Testis (tissue), 3 donors: ENCODE data around the gene CAPZB. TPM values are rescaled to one million over a fixed set of nuclear protein-coding genes. Genes with fewer than 3 reads are reported as not detected.

Experiments
- DNase-seq: peaks from one replicate; pipeline ENCODE4 v3.0.0-alpha.2; 2019
- H3K27ac ChIP-seq, 2 donors: fragments of 200-600 bp; sonication (generic); one replicate each; pipeline ENCODE4 v1.5.1; 2019
- H3K27me3 ChIP-seq: fragments of 200-600 bp; sonication (generic); one replicate; pipeline ENCODE4 v1.5.1; 2019
- H3K36me3 ChIP-seq: fragments of 200-600 bp; sonication (generic); one replicate; pipeline ENCODE4 v1.5.1; 2017; ENCODE audit warnings: low read depth; ENCODE audit errors: missing control alignments
- H3K4me1 ChIP-seq: fragments of 200-600 bp; sonication (generic); one replicate; pipeline ENCODE4 v1.5.1; 2019
- H3K4me3 ChIP-seq, 2 donors: fragments of 200-600 bp; sonication (generic); one replicate each; pipeline ENCODE4 v1.5.1; 2017 to 2019
- H3K9me3 ChIP-seq: fragments of 200-600 bp; sonication (generic); one replicate; pipeline ENCODE4 v1.5.1; 2017
- POLR2A ChIP-seq: fragments of 450-650 bp; IDR thresholded peaks from one replicate; pipeline ENCODE4 v1.6.1; 2017; ENCODE audit warnings: antibody characterized with exemption, mild to moderate bottlenecking, moderate library complexity
- WGBS, 2 donors: methylation state at CpG; one replicate each; pipeline ENCODE4 v1.1.5; 2018; 5-methylcytosine and 5-hydroxymethylcytosine counted together
- intact Hi-C: fragments of 100-400 bp; cut with DNase I; formaldehyde crosslinking; loops from one replicate; pipeline ENCODE4 v1.15.1; 2023; ENCODE audit warnings: low total_unique reads
- polyA plus RNA-seq: library from polyadenylated mRNA; stranded (reverse); fragments of 350-450 nt; fragmentation: Illumina TruSeq; extraction: RNeasy Lipid Tissue Mini Kit (QIAGEN cat#74804); gene quantifications from one replicate; pipeline ENCODE4 v1.2.3, GENCODE V29; 2014; ENCODE audit warnings: low read depth, low replicate concordance; ENCODE audit not compliant: insufficient read depth
- total RNA-seq, 2 donors: library from RNA; depleted of rRNA; stranded (reverse); fragments of >200 nt; gene quantifications; one replicate each; pipeline ENCODE4 v1.2.3, GENCODE V29; 2016
- TF ChIP-seq, protein P1 (sequence below), 3 experiments: fragments of 450-650 bp in 2 of 3; fragments of 200-600 bp in 1 of 3; sonication (generic) in 1 of 3; IDR thresholded peaks; one replicate each; pipeline ENCODE4 v1.5.1; 2016 to 2019; ENCODE audit warnings: antibody characterized with exemption in 3 of 3, mild to moderate bottlenecking in 2 of 3, moderate library complexity in 1 of 3

CAPZB gene
- total and polyA plus RNA-seq, 3 donors from 2014 or later: 147 to 502 (median 207) TPM

GRCh38 chr1:19390166-19390850, 95.0 kb downstream of the CAPZB start:
- no peak for TF ChIP-seq POLR2A
- TF ChIP-seq, protein P1, sequence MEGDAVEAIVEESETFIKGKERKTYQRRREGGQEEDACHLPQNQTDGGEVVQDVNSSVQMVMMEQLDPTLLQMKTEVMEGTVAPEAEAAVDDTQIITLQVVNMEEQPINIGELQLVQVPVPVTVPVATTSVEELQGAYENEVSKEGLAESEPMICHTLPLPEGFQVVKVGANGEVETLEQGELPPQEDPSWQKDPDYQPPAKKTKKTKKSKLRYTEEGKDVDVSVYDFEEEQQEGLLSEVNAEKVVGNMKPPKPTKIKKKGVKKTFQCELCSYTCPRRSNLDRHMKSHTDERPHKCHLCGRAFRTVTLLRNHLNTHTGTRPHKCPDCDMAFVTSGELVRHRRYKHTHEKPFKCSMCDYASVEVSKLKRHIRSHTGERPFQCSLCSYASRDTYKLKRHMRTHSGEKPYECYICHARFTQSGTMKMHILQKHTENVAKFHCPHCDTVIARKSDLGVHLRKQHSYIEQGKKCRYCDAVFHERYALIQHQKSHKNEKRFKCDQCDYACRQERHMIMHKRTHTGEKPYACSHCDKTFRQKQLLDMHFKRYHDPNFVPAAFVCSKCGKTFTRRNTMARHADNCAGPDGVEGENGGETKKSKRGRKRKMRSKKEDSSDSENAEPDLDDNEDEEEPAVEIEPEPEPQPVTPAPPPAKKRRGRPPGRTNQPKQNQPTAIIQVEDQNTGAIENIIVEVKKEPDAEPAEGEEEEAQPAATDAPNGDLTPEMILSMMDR (IDR thresholded peaks at IDR 0.05): no peak
- no peaks in the 10 kb centered on the region for H3K9me3 ChIP-seq

GRCh38 chr1:19388980-19389379, 96.4 kb downstream of the CAPZB start:
- Histone ChIP-seq H3K27ac (no peak overlapping the region), H3K27me3 (no peaks in the 10 kb centered on the region), H3K36me3 (no peaks in the 10 kb centered on the region), H3K9me3 (no peaks in the 10 kb centered on the region), H3K4me3 (no peak overlapping the region), H3K4me1 (peaks cover 40% of the 10 kb centered on the region)
- intact Hi-C loops: no loop called here
- DNase-seq: no peak
- 88 to 95% methylated on average over 9 of the region's 9 CpGs for WGBS, 2 donors
- TF ChIP-seq, protein P1 (IDR thresholded peaks at IDR 0.05): no peak
- no peak for TF ChIP-seq POLR2A

More at GRCh38 chr1:19390166-19390850, 95.0 kb downstream of the CAPZB start:
- no peaks in the 10 kb centered on the region for H3K27me3 ChIP-seq
- 56% methylated on average over 19 of the region's 19 CpGs for WGBS, 2 donors
- intact Hi-C loops: loop anchor here (10.0 kb wide), 1 partner anchor 94 kb away; the partner anchor contains the start of gene CAPZB
- H3K27ac ChIP-seq: peak overlapping the region; percentile 49 to 59
- no peak overlapping the region for H3K4me3 ChIP-seq
- no peak for DNase-seq
- H3K36me3 ChIP-seq: no peaks in the 10 kb centered on the region
- peaks cover 41% of the 10 kb centered on the region for H3K4me1 ChIP-seq

- 82 to 93% methylated on average over 4 of the region's 4 CpGs for WGBS, 2 donors
- Histone ChIP-seq H3K36me3 (no peaks in the 10 kb centered on the region), H3K4me1 (peaks cover 37% of the 10 kb centered on the region), H3K27ac (no peak overlapping the region), H3K9me3 (no peaks in the 10 kb centered on the region), H3K27me3 (no peaks in the 10 kb centered on the region), H3K4me3 (no peak overlapping the region)
- TF ChIP-seq, protein P1 (IDR thresholded peaks at IDR 0.05): no peak
- TF ChIP-seq POLR2A: no peak
- intact Hi-C loops: no loop called here
- DNase-seq: no peak
Observed at GRCh38 chr1:19387045-19387467, 98.3 kb downstream of the CAPZB start.

DNA sequence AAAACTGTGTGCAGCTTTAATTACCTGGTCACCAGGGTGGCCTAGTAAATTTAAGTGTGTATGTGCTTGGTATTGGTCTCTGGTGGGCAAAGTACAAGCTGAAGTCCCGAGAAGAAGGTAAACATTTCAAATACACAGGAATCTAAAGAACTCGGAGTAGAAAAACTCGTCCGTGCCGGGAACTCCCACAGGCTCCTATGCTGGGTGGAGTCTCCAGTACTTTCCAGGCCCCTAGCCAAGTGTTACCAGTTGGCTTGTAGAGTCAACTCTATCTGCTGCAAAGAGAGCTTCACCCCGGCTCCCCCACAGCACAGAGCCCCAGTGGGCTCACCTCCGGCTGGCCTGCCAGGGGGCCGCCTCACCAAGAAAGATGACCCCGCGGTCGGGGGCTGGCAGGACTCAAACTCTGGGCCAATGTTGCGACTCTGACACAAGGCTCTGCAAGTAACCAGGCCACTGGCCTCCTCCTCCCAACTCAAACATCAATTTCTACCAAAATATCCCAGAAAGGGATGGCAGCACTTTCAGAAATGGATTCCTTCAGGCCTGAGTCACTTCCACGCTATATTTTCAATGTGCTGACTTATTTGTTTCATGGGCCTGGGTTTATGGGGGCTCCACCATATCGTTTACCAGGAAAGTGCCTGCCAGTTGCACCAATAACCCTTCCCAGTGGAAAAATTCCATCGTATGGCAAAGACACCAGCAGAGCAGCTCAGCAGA, 99.3 kb downstream of the CAPZB start:
- Histone ChIP-seq H3K27me3 (no peaks in the 10 kb centered on the region), H3K27ac (peak overlapping the region; percentile 23 to 72), H3K4me3 (no peak overlapping the region), H3K4me1 (peaks cover 27% of the 10 kb centered on the region), H3K36me3 (no peaks in the 10 kb centered on the region), H3K9me3 (no peaks in the 10 kb centered on the region)
- intact Hi-C loops: no loop called here
- peak; percentile 89 for DNase-seq
- WGBS, 2 donors: 42 to 51% methylated on average over 15 of the region's 15 CpGs
- TF ChIP-seq, protein P1 (IDR thresholded peaks at IDR 0.05): no peak
- TF ChIP-seq POLR2A: no peak
